PC-3 (cell line): ENCODE measurements around the gene ZNF408. TPM values are rescaled to one million over a fixed set of nuclear protein-coding genes. Genes with fewer than 3 reads are reported as not detected.

ENCODE experiments used
- ATAC-seq: fragments of 200-7000 bp; cut with Tn5 transposase; 2 replicates; pipeline ENCODE4 v1.9.1; 2020; ENCODE audit warnings: mild to moderate bottlenecking, moderate library complexity
- BruUV-seq: library from RNA; stranded (reverse); fragments of 400-500 nt; replicated peaks from 2 replicates; lab custom pipeline; 2021; lab: Mats Ljungman, UMichigan
- CTCF ChIA-PET: fragments of 300-600 bp; sonication (Branson Sonifier 250); formaldehyde crosslinking; loops from one replicate; lab custom pipeline; 2022; ENCODE audit warnings: antibody characterized with exemption; lab: Charles Lee
- POLR2A ChIA-PET: fragments of 300-600 bp; sonication (Branson Sonifier 250); formaldehyde crosslinking; loops from one replicate; lab custom pipeline; 2022; ENCODE audit warnings: antibody characterized with exemption; ENCODE audit not compliant: unreplicated experiment; lab: Charles Lee
- DNase-seq: peaks from one replicate; pipeline ENCODE4 v3.0.0-alpha.2; 2015
- H2AFZ ChIP-seq: fragments of 300-600 bp; sonication (generic); 2 replicates; pipeline ENCODE4 v1.6.0; 2016; ENCODE audit warnings: antibody characterized with exemption, low read length
- H3F3A ChIP-seq: fragments of 300-600 bp; sonication (generic); one replicate; pipeline ENCODE4 v1.6.0; 2017; ENCODE audit warnings: antibody characterized with exemption, low read length, control low read depth, mild to moderate bottlenecking; ENCODE audit not compliant: unreplicated experiment
- H3K27ac ChIP-seq: fragments of 300-600 bp; sonication (generic); 2 replicates; pipeline ENCODE4 v1.5.1; 2016; ENCODE audit warnings: mild to moderate bottlenecking, low read length
- H3K27me3 ChIP-seq: fragments of 300-600 bp; sonication (generic); 2 replicates; pipeline ENCODE4 v1.6.1; 2016; ENCODE audit warnings: low read length, mixed read lengths
- H3K36me3 ChIP-seq: fragments of 300-600 bp; sonication (generic); 2 replicates; pipeline ENCODE4 v1.6.1; 2016; ENCODE audit warnings: low read depth, mixed run types, low read length, mixed read lengths
- H3K4me1 ChIP-seq: fragments of 300-600 bp; sonication (generic); 2 replicates; pipeline ENCODE4 v1.5.1; 2016; ENCODE audit warnings: low read length; ENCODE audit not compliant: insufficient read depth
- H3K4me2 ChIP-seq: fragments of 300-600 bp; sonication (generic); 2 replicates; pipeline ENCODE4 v1.6.0; 2016; ENCODE audit warnings: low read length
- H3K4me3 ChIP-seq: fragments of 300-600 bp; sonication (generic); 2 replicates; pipeline ENCODE4 v1.5.1; 2016; ENCODE audit warnings: mild to moderate bottlenecking, low read length, mixed read lengths
- H3K79me2 ChIP-seq: fragments of 300-600 bp; sonication (generic); 2 replicates; pipeline ENCODE4 v1.6.1; 2017; ENCODE audit warnings: low read length, mixed read lengths
- H3K9ac ChIP-seq: fragments of 300-600 bp; sonication (generic); 2 replicates; pipeline ENCODE4 v1.6.0; 2016; ENCODE audit warnings: mild to moderate bottlenecking, low read length
- H3K9me2 ChIP-seq: fragments of 300-600 bp; sonication (generic); replicated peaks from 2 replicates; pipeline ENCODE4 v1.6.1; 2016; ENCODE audit warnings: mixed run types, low read length, mixed read lengths
- H3K9me3 ChIP-seq: fragments of 300-600 bp; sonication (generic); 2 replicates; pipeline ENCODE4 v1.6.1; 2016; ENCODE audit warnings: low read length, mixed read lengths
- H4K20me1 ChIP-seq: fragments of 300-600 bp; sonication (generic); 2 replicates; pipeline ENCODE4 v1.6.1; 2016; ENCODE audit warnings: low read length, mixed read lengths
- EZH2 ChIP-seq: fragments of 300-600 bp; sonication (generic); IDR thresholded peaks from one replicate; pipeline ENCODE4 v1.6.1; 2017; ENCODE audit warnings: antibody characterized with exemption, mild to moderate bottlenecking, low read length; ENCODE audit not compliant: unreplicated experiment
- EZH2phosphoT487 ChIP-seq: fragments of 300-600 bp; sonication (generic); IDR thresholded peaks from 2 replicates; pipeline ENCODE4 v1.6.1; 2018; ENCODE audit warnings: mild to moderate bottlenecking, antibody characterized with exemption, low read length, borderline replicate concordance
- intact Hi-C: fragments of 100-400 bp; cut with micrococcal nuclease; formaldehyde crosslinking; loops from 2 replicates; pipeline ENCODE4 v1.9.0; 2023
- total RNA-seq: library from RNA; depleted of rRNA; stranded (reverse); fragments of >200 nt; gene quantifications from 2 replicates; pipeline ENCODE4 v1.2.3, GENCODE V29; 2014
- TF ChIP-seq, protein P1 (sequence below): fragments of 300-600 bp; sonication (generic); conservative IDR thresholded peaks from 2 replicates; pipeline ENCODE4 v1.5.1; 2017; ENCODE audit warnings: antibody characterized with exemption, low read depth, mild to moderate bottlenecking, low read length

ZNF408 gene
- total RNA-seq, 1 experiment from 2014 or later: 7.1 TPM

DNA sequence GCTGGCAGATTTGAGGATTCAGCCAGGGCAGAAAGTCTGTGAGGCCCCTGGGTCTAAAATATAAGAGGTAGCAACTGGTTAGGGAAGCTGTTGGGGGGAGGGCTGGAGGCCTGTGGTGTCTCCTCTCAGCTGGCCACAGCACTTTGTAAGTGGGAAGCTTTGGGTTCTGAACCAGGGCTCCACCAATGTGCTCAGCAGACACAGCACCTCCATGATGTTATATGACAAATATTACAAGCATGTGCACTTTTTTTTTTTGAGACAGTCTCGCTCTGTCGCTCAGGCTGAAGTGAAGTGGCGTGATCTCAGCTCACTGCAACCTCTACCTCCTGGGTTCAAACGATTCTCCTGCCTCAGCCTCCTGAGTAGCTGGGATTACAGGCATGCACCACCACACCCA lies 8.4 kb upstream of the ZNF408 start:
- no peak overlapping the region for H3K4me2 ChIP-seq
- BruUV-seq: no TSS peak
- no peaks in the 10 kb centered on the region for H4K20me1 ChIP-seq
- TF ChIP-seq EZH2: no peak
- TF ChIP-seq EZH2phosphoT487: no peak
- TF ChIP-seq, protein P1, sequence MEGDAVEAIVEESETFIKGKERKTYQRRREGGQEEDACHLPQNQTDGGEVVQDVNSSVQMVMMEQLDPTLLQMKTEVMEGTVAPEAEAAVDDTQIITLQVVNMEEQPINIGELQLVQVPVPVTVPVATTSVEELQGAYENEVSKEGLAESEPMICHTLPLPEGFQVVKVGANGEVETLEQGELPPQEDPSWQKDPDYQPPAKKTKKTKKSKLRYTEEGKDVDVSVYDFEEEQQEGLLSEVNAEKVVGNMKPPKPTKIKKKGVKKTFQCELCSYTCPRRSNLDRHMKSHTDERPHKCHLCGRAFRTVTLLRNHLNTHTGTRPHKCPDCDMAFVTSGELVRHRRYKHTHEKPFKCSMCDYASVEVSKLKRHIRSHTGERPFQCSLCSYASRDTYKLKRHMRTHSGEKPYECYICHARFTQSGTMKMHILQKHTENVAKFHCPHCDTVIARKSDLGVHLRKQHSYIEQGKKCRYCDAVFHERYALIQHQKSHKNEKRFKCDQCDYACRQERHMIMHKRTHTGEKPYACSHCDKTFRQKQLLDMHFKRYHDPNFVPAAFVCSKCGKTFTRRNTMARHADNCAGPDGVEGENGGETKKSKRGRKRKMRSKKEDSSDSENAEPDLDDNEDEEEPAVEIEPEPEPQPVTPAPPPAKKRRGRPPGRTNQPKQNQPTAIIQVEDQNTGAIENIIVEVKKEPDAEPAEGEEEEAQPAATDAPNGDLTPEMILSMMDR: no peak
- DNase-seq (no peak), ATAC-seq (no peak)
- H3K9me2 ChIP-seq: no peaks in the 10 kb centered on the region
- H3K27ac ChIP-seq: no peak overlapping the region
- no peak overlapping the region for H3K4me3 ChIP-seq
- H3F3A ChIP-seq: no peaks in the 10 kb centered on the region
- intact Hi-C loops: no loop called here
- no peaks in the 10 kb centered on the region for H3K79me2 ChIP-seq
- no peaks in the 10 kb centered on the region for H3K4me1 ChIP-seq
- POLR2A ChIA-PET: no interaction called here
- CTCF ChIA-PET: no interaction called here
- no peak overlapping the region for H3K9ac ChIP-seq
- H2AFZ ChIP-seq: no peak overlapping the region
- H3K36me3 ChIP-seq: peaks cover 4% of the 10 kb centered on the region; the same call in 1 of the 2 replicates
- H3K9me3 ChIP-seq: no peaks in the 10 kb centered on the region
- no peaks in the 10 kb centered on the region for H3K27me3 ChIP-seq

DNA sequence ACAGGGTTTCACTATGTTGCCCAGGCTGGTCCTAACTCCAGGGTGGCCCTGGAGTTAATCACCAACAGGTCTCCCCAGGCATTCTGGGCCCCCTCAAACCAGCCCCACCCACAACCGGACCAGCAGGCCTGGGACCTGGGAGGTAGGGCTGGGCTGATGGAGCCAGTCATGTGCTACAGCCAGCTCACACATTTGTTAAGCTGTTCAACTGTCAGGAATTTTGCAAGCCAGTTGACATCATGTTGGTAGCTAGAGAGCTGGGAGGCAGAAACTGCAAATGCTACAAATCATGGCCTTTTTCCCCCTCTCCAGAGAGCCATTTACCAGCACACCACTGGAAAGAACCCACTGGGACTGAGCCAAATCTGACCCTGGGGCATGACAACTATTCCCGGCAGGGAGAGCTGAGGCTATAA lies 7.2 kb upstream of the ZNF408 start:
- H3K9me3 ChIP-seq: no peaks in the 10 kb centered on the region
- no peak overlapping the region for H3K9ac ChIP-seq
- DNase-seq (no peak), ATAC-seq (no peak)
- H3K27ac ChIP-seq: no peak overlapping the region
- H3K4me1 ChIP-seq: no peaks in the 10 kb centered on the region
- no peaks in the 10 kb centered on the region for H3K9me2 ChIP-seq
- ChIA-PET POLR2A (no interaction called here), CTCF (no interaction called here)
- no peaks in the 10 kb centered on the region for H3K36me3 ChIP-seq
- intact Hi-C loops: no loop called here
- H4K20me1 ChIP-seq: no peaks in the 10 kb centered on the region
- TF ChIP-seq, protein P1: no peak
- TF ChIP-seq EZH2phosphoT487 (no peak), EZH2 (no peak)
- BruUV-seq: no TSS peak
- no peaks in the 10 kb centered on the region for H3K27me3 ChIP-seq
- H3K4me2 ChIP-seq: no peak overlapping the region
- no peaks in the 10 kb centered on the region for H3K79me2 ChIP-seq
- H3K4me3 ChIP-seq: no peak overlapping the region
- H3F3A ChIP-seq: no peaks in the 10 kb centered on the region
- no peak overlapping the region for H2AFZ ChIP-seq

DNA sequence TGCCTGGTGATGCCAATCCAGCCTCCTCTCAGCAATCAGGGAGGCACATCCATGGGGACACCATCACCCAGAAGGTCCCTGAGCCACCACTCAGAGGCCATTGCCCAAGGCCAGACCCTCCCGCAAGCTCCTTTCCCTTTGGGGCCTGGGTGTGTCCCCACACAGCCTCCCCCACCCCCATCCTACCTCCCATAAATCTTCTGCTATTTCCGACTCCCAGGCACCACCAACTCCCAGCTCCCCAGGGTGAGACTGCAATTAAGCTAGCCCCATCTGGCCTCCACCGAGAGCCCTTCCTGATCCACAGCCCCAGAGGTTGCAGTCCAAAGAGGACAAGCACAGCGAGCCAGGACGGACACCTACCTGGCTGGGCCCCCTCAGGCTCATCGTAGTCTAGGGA lies 6.8 kb upstream of the ZNF408 start:
- Histone ChIP-seq H4K20me1 (no peaks in the 10 kb centered on the region), H2AFZ (no peak overlapping the region), H3F3A (no peaks in the 10 kb centered on the region), H3K4me2 (no peak overlapping the region), H3K9ac (no peak overlapping the region), H3K36me3 (no peaks in the 10 kb centered on the region), H3K9me3 (no peaks in the 10 kb centered on the region), H3K4me1 (no peaks in the 10 kb centered on the region), H3K27me3 (no peaks in the 10 kb centered on the region), H3K27ac (no peak overlapping the region), H3K79me2 (peaks cover 2% of the 10 kb centered on the region), H3K4me3 (no peak overlapping the region), H3K9me2 (no peaks in the 10 kb centered on the region)
- ATAC-seq (no peak), DNase-seq (no peak)
- TF ChIP-seq, protein P1: no peak
- TF ChIP-seq EZH2 (no peak), EZH2phosphoT487 (no peak)
- POLR2A ChIA-PET: interaction anchor here (0.6 kb wide), 1 partner anchor 17 kb away, joined by 11 read pairs; no protein-coding TSS in a partner anchor
- BruUV-seq: no TSS peak
- intact Hi-C loops: no loop called here
- CTCF ChIA-PET: no interaction called here
